G401 (cell line): ENCODE measurements around the gene SCAPER. TPM values are rescaled to one million over a fixed set of nuclear protein-coding genes. Genes with fewer than 3 reads are reported as not detected.
A peak's percentile ranks its signal among the peaks of the same experiment; 100 is the strongest.
"Not testable (repeated sequence)": the region's sequence is repeated elsewhere in the genome, so short reads cannot be mapped to it uniquely, and the experiment has no call there.

Experiments
- DNase-seq: peaks from one replicate; pipeline ENCODE4 v3.0.0-alpha.2; 2015; ENCODE audit warnings: low spot score
- in situ Hi-C: cut with HindIII; loops from 2 replicates; pipeline ENCODE4 v1.10.0; 2016; ENCODE audit warnings: low sequenced_read_pairs, mixed read lengths
- total RNA-seq: library from RNA; depleted of rRNA; stranded (reverse); fragments of >200 nt; shearing (Covaris generic); gene quantifications from 2 replicates; pipeline ENCODE4 v1.2.3, GENCODE V29; 2014

SCAPER gene
- total RNA-seq, 1 experiment from 2014 or later = 4.6 TPM

DNA sequence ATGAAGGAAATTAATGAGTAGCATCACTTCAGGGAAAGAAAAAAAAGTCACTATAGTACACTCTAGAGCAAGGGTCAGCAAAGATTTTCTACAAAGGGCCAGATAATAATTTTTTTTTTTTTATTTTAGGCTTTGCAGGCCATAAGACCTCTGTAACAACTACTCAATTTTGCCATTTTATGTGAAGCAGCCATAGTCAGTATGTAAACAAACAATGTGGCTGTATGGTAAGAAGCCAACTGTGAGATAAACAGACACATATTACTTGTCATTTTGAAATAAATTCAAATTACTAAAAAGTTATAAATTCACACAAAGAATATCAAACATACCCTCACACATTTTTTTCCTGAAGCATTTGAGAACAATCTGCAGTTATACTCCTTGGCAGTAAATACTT lies 40.6 kb downstream of the SCAPER start:
- no peak for DNase-seq
- in situ Hi-C loops = no loop called here

- in situ Hi-C loops = no loop called here
These were observed 41.4 kb downstream of the SCAPER start for GRCh38 chr15:76863693-76864092.

DNA sequence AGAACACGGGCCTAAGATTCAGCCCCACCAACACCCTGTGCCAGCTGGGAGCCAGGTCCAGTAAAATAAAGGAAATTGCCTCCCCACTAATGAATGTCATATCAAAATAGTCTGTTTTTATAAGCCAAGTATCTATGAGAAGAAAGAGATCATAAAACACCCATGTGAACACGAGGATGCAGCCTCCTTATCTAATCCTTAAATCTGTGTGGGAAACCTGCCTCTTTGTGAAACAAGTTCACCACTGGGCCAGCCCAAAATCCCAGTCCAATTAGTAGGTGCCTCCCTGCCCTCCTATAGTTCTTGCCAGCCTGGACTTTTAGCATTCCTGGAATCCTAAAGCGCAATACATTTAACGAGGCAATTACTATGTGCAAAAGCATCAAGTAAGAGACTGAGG lies 42.0 kb downstream of the SCAPER start:
- in situ Hi-C loops = no loop called here

More at GRCh38 chr15:76863693-76864092, 41.4 kb downstream of the SCAPER start:
- DNase-seq = no peak

DNA sequence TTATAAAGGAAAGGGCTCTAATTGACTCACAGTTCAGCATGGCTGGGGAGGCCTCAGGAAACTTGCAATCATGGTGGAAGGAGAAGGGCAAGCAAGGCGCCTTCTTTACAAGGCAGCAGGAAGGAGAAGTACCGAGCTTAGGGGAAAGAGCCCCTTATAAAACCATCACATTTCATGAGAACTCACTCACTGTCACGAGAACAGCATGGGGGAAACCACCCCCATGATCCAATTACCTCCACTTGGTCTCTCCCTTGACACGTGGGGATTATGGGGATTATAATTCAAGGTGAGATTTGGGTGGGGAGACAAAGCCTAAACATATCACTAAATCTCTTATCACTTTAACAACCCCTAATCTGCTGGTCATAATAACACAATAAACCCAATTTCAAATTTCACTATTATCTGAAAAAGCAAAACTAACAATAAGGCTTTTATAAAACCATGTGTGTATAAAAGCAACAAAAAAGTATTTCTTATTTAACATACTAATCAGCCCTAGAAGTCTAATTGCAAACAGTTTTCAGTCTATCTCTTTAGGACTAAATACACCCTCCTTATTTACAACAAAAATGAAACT lies 43.2 kb downstream of the SCAPER start:
- in situ Hi-C loops = no loop called here
- DNase-seq = no peak

More for the DNA sequence above, 42.0 kb downstream of the SCAPER start:
- no peak for DNase-seq

- DNase-seq = no peak
- in situ Hi-C loops = no loop called here
These were observed 44.9 kb downstream of the SCAPER start for GRCh38 chr15:76860201-76860600.

DNA sequence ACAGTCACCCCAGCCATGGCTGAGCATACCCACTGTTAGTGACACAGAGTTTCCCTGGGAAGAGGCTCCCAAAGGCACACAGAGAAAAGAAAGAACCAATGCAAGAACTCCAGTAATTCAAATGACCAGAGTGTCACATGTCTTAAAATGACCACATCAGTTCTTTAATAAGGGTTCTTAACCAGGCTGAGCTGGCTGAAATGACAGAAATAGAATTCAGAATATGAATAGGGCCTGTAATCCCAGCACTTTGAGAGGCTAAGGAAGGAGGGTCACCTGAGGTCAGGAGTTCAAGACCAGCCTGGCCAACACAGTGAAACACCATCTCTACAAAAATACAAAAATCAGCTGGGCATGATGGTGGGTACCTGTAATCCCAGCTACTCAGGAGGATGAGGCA lies 54.8 kb downstream of the SCAPER start:
- in situ Hi-C loops, DNase-seq: not testable (repeated sequence)

DNA sequence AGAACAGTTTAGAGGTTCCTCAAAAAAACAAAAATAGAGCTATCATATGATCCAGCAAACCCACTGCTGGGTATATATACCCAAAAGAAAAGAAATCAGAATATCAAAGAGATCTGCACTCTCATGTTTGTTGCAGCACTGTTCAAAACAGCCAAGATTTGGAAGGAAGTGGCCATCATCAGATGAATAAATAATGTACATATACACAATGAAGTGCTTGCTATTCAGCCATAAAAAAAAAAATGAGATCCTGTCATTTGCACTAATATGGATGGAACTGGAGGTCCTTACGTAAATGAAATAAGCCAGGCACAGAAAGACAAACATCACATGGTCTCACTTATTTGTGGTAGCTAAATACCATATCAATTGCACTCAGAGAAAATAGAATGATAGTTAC lies 58.4 kb downstream of the SCAPER start:
- DNase-seq = no peak
- in situ Hi-C loops = no loop called here

DNA sequence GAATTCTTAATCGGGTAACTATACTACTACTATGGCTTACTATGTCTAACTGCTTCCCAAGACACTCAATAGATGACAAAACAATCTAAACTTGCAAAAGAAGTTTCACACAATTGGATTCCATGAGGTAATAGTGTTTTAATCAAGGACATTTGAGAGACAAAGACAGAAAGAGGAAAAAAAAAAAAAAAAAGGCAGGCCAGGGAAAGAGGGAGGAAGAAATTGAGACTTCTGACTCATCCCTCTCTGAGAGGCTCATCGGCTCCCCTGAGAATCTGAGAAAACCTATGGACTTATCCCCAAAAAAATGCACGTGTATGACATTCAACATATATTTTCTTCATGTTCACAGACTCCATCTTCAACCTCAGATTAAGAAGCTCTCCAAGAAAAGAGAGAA lies 61.0 kb downstream of the SCAPER start:
- in situ Hi-C loops = no loop called here
- DNase-seq = no peak

GRCh38 chr15:76843269-76843668 lies 61.9 kb downstream of the SCAPER start:
- in situ Hi-C loops = no loop called here
- no peak for DNase-seq

GRCh38 chr15:76840830-76841460 lies 64.2 kb downstream of the SCAPER start:
- in situ Hi-C loops = no loop called here
- peak; percentile 30 for DNase-seq

DNA sequence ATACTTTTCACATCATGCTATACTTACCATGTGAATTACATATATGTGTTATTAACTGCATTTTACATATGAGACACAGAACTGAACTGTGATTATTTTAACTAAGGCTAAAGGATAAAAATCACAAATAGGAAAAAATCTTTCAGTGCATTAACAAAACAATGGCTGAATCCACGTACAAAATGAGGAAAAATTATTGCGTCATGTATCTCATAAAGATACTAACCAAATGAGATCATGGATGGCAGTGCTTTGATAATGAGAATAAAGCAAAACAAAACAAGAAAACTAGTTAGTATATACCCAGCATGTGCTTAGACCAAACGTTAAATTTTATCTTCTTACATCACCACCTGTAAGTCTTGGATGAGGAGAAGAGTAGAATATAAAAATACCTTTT lies 66.0 kb downstream of the SCAPER start:
- DNase-seq = no peak
- in situ Hi-C loops = no loop called here

- no peak for DNase-seq
- in situ Hi-C loops = no loop called here
These were observed 67.7 kb downstream of the SCAPER start for GRCh38 chr15:76837474-76837873.

DNA sequence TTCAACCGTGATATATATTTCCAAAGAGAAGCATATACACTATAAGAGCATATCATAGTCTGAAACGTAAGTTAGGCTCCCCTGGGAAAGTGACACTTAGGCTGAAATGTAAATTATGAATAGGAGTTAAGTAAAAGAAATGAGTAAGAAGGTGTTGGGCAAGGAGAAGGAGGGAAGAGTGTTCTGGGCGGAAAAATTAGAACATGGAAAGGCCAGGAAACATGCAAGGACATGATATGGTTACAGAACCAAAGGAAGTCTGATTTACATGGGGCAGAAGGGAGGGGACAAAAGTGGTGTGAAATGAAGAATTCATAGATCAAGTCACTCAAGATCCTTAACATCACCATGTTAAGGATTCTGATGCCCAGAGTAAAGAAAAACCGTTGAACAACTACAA lies 75.2 kb downstream of the SCAPER start:
- in situ Hi-C loops = no loop called here
- DNase-seq = no peak

DNA sequence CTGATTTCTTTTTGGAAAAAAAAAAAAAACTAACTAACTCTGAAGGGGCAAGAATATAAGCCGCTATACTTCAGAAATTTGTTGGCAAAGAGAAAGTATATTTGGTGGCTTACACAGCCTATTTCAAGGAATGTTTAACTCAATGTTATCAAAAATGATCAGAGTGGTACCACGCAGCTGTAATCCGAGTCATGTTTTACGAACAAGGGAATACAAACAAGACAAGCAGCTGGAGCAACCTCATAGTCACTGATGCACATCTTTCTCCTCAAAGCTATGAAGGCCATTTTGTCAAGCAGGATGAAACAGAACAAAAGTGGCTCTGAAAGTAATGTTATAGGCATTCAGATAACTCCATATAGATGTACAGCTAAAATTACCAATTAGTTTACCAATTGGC lies 81.2 kb downstream of the SCAPER start:
- in situ Hi-C loops = no loop called here
- DNase-seq = no peak

DNA sequence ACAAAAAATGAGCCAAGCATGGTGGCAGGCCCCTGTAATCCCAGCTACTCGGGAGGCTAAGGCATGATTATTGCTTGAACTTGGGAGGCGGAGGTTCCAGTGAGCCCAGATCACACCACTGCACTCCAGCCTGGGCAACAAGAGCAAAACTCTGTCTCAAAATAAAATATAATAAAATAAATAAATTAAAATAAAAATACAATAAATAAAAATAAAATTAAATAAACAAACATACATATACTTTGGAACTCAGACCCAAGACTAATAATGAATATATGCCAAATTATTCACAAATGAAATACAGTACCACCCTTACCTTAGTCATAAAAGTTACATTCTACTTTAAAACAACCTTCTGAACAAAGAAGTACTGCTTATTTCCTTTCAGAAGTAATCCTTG lies 81.8 kb downstream of the SCAPER start:
- no peak for DNase-seq
- in situ Hi-C loops = no loop called here

- DNase-seq, in situ Hi-C loops: not testable (repeated sequence)
These were observed 86.2 kb downstream of the SCAPER start for GRCh38 chr15:76818926-76819325.

DNA sequence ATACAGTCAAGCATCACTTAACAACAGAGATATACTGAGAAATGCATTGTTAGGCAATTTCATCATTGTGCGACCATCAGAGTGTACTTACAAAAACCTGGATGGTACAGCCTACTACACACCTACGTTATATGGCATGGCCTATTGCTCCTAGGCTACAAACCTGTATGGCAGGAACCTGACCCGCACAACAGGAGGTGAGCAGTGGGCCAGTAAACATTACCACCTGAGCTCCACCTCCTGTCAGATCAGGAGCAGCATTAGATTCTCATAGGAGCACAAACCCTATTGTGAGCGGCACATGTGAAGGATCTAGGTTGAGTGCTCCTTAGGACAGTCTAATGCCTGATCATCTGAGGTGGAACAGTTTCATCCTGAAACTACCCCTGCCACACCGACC lies 89.7 kb downstream of the SCAPER start:
- in situ Hi-C loops = no loop called here
- DNase-seq = no peak

DNA sequence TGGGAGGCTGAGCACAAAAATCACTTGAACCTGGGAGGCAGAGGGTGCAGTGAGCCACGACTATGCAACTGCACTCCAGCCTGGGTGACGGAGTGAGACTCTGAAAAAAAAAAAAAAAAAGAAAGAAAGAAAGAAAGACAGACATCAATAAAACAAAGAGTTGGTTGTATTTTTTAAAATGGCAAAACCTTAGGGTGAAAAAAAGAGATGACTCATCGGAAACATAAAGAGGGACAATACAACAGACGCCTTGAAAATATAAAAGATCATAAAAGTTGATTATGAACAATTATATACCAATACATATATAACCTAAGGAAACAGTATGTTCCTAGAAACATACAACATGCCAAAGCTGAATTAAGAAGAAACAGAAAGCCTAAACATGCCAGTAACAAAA lies 92.8 kb downstream of the SCAPER start:
- in situ Hi-C loops = no loop called here
- no peak for DNase-seq

- in situ Hi-C loops = no loop called here
- DNase-seq = no peak
These were observed 95.6 kb downstream of the SCAPER start for GRCh38 chr15:76809412-76810103.

- in situ Hi-C loops = no loop called here
- DNase-seq = no peak
These were observed 102.0 kb downstream of the SCAPER start for GRCh38 chr15:76803049-76803571.
